ENCODE results near the gene CDK14.

DNA sequence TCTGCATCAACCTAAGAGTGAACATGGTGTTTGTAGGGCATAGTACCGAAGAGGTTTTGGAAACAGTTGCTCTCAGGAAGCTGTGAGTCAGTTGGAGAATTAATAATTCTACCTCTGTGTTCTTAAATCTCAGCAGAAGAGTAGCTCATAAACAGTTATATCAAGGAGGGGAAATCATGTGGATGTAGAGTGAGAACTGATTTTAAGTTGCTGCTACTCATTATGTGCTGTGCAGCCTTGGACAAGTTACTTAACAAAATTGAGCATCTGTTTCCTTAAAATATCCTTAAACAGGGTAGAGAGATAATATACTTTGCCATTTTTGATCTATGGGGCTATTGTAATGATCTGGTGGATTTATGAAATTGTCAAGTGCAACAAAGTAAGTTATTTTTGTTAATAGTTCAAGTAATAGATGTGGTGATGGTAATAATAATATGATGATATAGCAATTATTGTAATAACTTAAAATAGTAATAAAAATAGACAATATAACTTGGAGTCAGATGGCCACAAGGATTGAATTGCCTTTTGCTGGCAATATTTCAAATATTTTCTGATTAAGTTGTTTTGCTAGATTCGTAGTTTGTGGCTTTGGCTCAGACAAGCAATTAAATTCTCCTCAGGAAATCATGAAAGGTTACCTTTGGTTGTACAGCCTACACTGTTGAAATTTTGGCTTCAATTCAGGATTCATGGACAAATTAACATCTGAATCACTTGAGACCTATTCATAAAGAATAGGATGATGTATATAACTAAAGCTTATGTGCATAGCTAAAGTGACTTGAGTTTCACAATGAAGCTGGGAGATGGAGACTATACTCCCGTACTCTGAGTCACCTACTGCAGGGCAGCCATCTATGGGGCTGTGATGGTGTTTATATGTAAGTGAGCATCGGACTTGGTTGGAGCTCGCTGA, 228.5 kb downstream of the CDK14 start:
- TF ChIP-seq CTCF (conservative IDR thresholded peaks at IDR 0.05; ENCODE audit: low read length) = no peak
- no peak for TF ChIP-seq EZH2phosphoT487 (IDR thresholded peaks at IDR 0.05; ENCODE audit: borderline replicate concordance)

Measured in Loucy (cell line).